ENCODE results near the gene IL10. TPM values are rescaled to one million over a fixed set of nuclear protein-coding genes. Genes with fewer than 3 reads are reported as not detected.

IL10 gene
- total and polyA plus RNA-seq, 2 donors from 2014 or later: 0.49 to 2.5 TPM

GRCh38 chr1:206732508-206732907, 39.8 kb downstream of the IL10 start:
- no peaks in the 10 kb centered on the region for H3K9me3 ChIP-seq (ENCODE audit: control insufficient read depth in 2 of 3, insufficient read depth in 1 of 3, low read length in 3 of 3)
- H3K27me3 ChIP-seq (ENCODE audit: control insufficient read depth, insufficient read depth, low read length): no peaks in the 10 kb centered on the region
- no peak overlapping the region for H3K4me3 ChIP-seq (ENCODE audit: low read length in 3 of 3)
- DNase-seq (no peak), FAIRE-seq (no peak)
- H3K9ac ChIP-seq (ENCODE audit: low read length in 3 of 3): no peak overlapping the region
- peaks cover 0 to 14% (median 0%) of the 10 kb centered on the region in 3 donors for H3K4me1 ChIP-seq (ENCODE audit: control insufficient read depth in 2 of 3, insufficient read depth in 2 of 3, low read depth in 1 of 3, low read length in 3 of 3)
- H3K36me3 ChIP-seq (ENCODE audit: control insufficient read depth in 2 of 3, insufficient read depth in 3 of 3, low read length in 3 of 3): peaks cover 3 to 38% (median 34%) of the 10 kb centered on the region in 3 donors
- H3K27ac ChIP-seq (ENCODE audit: low read depth in 2 of 2, low read length in 2 of 2): no peak overlapping the region
- no peak for TF ChIP-seq CTCF (IDR thresholded peaks at IDR 0.05; ENCODE audit: borderline replicate concordance, extremely low read depth, insufficient read depth)
- intact Hi-C loops (cut with DNase I): no loop called here

- H3K4me1 ChIP-seq (ENCODE audit: control insufficient read depth in 2 of 3, insufficient read depth in 2 of 3, low read depth in 1 of 3, low read length in 3 of 3): peaks cover 0 to 27% (median 25%) of the 10 kb centered on the region in 3 donors
- no peaks in the 10 kb centered on the region for H3K27me3 ChIP-seq (ENCODE audit: control insufficient read depth, insufficient read depth, low read length)
Observed at GRCh38 chr1:206729507-206729906, 42.8 kb downstream of the IL10 start.

GRCh38 chr1:206729050-206729449, 43.2 kb downstream of the IL10 start:
- Histone ChIP-seq H3K27ac (ENCODE audit: low read depth in 2 of 2, low read length in 2 of 2) (no peak overlapping the region), H3K9me3 (ENCODE audit: control insufficient read depth in 2 of 3, insufficient read depth in 1 of 3, low read length in 3 of 3) (no peaks in the 10 kb centered on the region), H3K27me3 (ENCODE audit: control insufficient read depth, insufficient read depth, low read length) (no peaks in the 10 kb centered on the region), H3K36me3 (ENCODE audit: control insufficient read depth in 2 of 3, insufficient read depth in 3 of 3, low read length in 3 of 3) (peaks cover 3 to 32% (median 25%) of the 10 kb centered on the region in 3 donors), H3K9ac (ENCODE audit: low read length in 3 of 3) (no peak overlapping the region), H3K4me3 (ENCODE audit: low read length in 3 of 3) (no peak overlapping the region), H3K4me1 (ENCODE audit: control insufficient read depth in 2 of 3, insufficient read depth in 2 of 3, low read depth in 1 of 3, low read length in 3 of 3) (peaks cover 0 to 30% (median 28%) of the 10 kb centered on the region in 3 donors)
- FAIRE-seq: no peak
- no peak for TF ChIP-seq CTCF (IDR thresholded peaks at IDR 0.05; ENCODE audit: borderline replicate concordance, extremely low read depth, insufficient read depth)
- intact Hi-C loops (cut with DNase I): no loop called here
- DNase-seq: no peak

More at GRCh38 chr1:206729507-206729906, 42.8 kb downstream of the IL10 start:
- no peak overlapping the region for H3K9ac ChIP-seq (ENCODE audit: low read length in 3 of 3)
- intact Hi-C loops (cut with DNase I): no loop called here
- H3K9me3 ChIP-seq (ENCODE audit: control insufficient read depth in 2 of 3, insufficient read depth in 1 of 3, low read length in 3 of 3): no peaks in the 10 kb centered on the region
- FAIRE-seq (no peak), DNase-seq (no peak)
- TF ChIP-seq CTCF (IDR thresholded peaks at IDR 0.05; ENCODE audit: borderline replicate concordance, extremely low read depth, insufficient read depth): no peak
- no peak overlapping the region for H3K27ac ChIP-seq (ENCODE audit: low read depth in 2 of 2, low read length in 2 of 2)
- peaks cover 3 to 32% (median 28%) of the 10 kb centered on the region in 3 donors for H3K36me3 ChIP-seq (ENCODE audit: control insufficient read depth in 2 of 3, insufficient read depth in 3 of 3, low read length in 3 of 3)
- no peak overlapping the region for H3K4me3 ChIP-seq (ENCODE audit: low read length in 3 of 3)

- Histone ChIP-seq H3K27ac (ENCODE audit: low read depth in 2 of 2, low read length in 2 of 2) (no peak overlapping the region), H3K4me1 (ENCODE audit: control insufficient read depth in 2 of 3, insufficient read depth in 2 of 3, low read depth in 1 of 3, low read length in 3 of 3) (peaks cover 0 to 33% (median 32%) of the 10 kb centered on the region in 3 donors), H3K9ac (ENCODE audit: low read length in 3 of 3) (no peak overlapping the region), H3K4me3 (ENCODE audit: low read length in 3 of 3) (no peak overlapping the region), H3K27me3 (ENCODE audit: control insufficient read depth, insufficient read depth, low read length) (no peaks in the 10 kb centered on the region), H3K36me3 (ENCODE audit: control insufficient read depth in 2 of 3, insufficient read depth in 3 of 3, low read length in 3 of 3) (peaks cover 3 to 32% (median 25%) of the 10 kb centered on the region in 3 donors), H3K9me3 (ENCODE audit: control insufficient read depth in 2 of 3, insufficient read depth in 1 of 3, low read length in 3 of 3) (no peaks in the 10 kb centered on the region)
- intact Hi-C loops (cut with DNase I): no loop called here
- no peak for DNase-seq
- no peak for FAIRE-seq
- TF ChIP-seq CTCF (IDR thresholded peaks at IDR 0.05; ENCODE audit: borderline replicate concordance, extremely low read depth, insufficient read depth): no peak
Observed at GRCh38 chr1:206728697-206728987, 43.7 kb downstream of the IL10 start.

All from kidney (tissue), 14 donors.